NAMALWA (cell line): ENCODE results near the gene EAF1.
"Not testable (repeated sequence)": the region's sequence is repeated elsewhere in the genome, so short reads cannot be mapped to it uniquely, and the experiment has no call there.

Experiments used
- DNase-seq: peaks from one replicate; pipeline ENCODE4 v3.0.0-alpha.2; 2015; ENCODE audit warnings: low spot score

Gene EAF1

GRCh38 chr3:15484551-15484950 is 57.2 kb downstream of the EAF1 start:
- not testable (repeated sequence) for DNase-seq

GRCh38 chr3:15486020-15486419 is 58.6 kb downstream of the EAF1 start:
- no peak for DNase-seq

DNA sequence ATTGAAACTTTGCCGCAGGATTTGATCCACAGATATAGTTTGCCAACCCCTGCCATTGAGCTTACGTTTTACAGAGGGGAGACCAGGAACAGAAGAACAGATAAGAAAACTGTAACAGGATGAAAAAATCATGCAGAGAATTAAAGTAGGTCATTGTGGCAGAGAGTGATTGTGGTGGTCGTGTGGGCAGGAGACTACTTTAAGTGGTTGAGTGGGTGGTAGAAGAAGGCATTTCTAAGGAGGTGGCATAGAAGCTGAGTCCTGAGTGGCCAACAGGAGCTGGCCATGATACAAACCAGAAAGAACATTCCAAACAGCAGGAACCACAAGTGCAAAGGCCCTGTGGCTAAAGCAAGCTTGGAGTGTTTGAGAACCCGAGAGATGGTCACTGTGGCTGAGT is 59.6 kb downstream of the EAF1 start:
- DNase-seq: no peak

GRCh38 chr3:15488002-15488401 is 60.6 kb downstream of the EAF1 start:
- no peak for DNase-seq

DNA sequence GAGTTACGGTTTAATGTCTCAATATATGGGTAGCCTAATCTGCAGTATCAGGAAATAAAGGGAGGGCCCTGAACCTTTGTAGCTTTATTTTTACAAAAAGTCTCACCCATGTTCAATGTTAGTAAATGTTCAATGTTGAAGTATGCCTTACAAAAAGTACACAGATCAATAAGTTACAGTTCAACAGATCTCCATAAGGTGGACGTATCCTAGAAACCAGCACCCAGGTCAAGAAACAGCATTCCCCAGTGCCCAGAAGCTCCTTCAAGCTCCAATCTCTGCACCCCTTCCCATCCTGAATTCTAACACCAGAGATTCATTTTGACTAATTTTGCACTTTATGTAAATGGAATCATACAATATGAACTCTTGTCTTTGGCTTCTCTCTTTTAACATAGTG is 62.8 kb downstream of the EAF1 start:
- no peak for DNase-seq

DNA sequence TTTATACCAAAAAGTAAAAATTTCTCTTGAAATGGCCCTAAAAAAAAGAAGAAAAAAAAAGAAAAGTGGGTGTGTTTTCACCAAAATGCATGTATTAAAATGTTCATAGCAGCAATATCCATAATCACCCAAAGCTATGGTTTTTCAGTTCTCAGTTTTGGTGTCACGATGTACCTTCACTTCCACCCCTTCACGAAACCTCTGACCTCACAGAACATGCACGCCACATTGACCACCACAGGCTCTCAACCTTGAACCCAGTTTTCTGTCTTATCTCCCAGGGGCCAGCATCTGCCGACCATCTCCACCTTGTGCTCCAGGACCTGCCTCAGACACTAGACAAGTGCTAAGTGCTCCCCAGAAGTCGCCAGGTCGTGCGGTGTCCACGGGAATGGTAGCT is 63.7 kb downstream of the EAF1 start:
- no peak for DNase-seq
